PC-3 (cell line): Measurements from ENCODE around the gene REC8. TPM values are rescaled to one million over a fixed set of nuclear protein-coding genes. Genes with fewer than 3 reads are reported as not detected.

Experiments used
- ATAC-seq: fragments of 200-7000 bp; cut with Tn5 transposase; 2 replicates; pipeline ENCODE4 v1.9.1; 2020; ENCODE audit warnings: mild to moderate bottlenecking, moderate library complexity
- BruUV-seq: library from RNA; stranded (reverse); fragments of 400-500 nt; replicated peaks from 2 replicates; lab custom pipeline; 2021; lab: Mats Ljungman, UMichigan
- CTCF ChIA-PET: fragments of 300-600 bp; sonication (Branson Sonifier 250); formaldehyde crosslinking; loops from one replicate; lab custom pipeline; 2022; ENCODE audit warnings: antibody characterized with exemption; lab: Charles Lee
- POLR2A ChIA-PET: fragments of 300-600 bp; sonication (Branson Sonifier 250); formaldehyde crosslinking; loops from one replicate; lab custom pipeline; 2022; ENCODE audit warnings: antibody characterized with exemption; ENCODE audit not compliant: unreplicated experiment; lab: Charles Lee
- DNase-seq: peaks from one replicate; pipeline ENCODE4 v3.0.0-alpha.2; 2015
- H2AFZ ChIP-seq: fragments of 300-600 bp; sonication (generic); 2 replicates; pipeline ENCODE4 v1.6.0; 2016; ENCODE audit warnings: antibody characterized with exemption, low read length
- H3F3A ChIP-seq: fragments of 300-600 bp; sonication (generic); one replicate; pipeline ENCODE4 v1.6.0; 2017; ENCODE audit warnings: antibody characterized with exemption, low read length, control low read depth, mild to moderate bottlenecking; ENCODE audit not compliant: unreplicated experiment
- H3K27ac ChIP-seq: fragments of 300-600 bp; sonication (generic); 2 replicates; pipeline ENCODE4 v1.5.1; 2016; ENCODE audit warnings: mild to moderate bottlenecking, low read length
- H3K27me3 ChIP-seq: fragments of 300-600 bp; sonication (generic); 2 replicates; pipeline ENCODE4 v1.6.1; 2016; ENCODE audit warnings: low read length, mixed read lengths
- H3K36me3 ChIP-seq: fragments of 300-600 bp; sonication (generic); 2 replicates; pipeline ENCODE4 v1.6.1; 2016; ENCODE audit warnings: low read depth, mixed run types, low read length, mixed read lengths
- H3K4me1 ChIP-seq: fragments of 300-600 bp; sonication (generic); 2 replicates; pipeline ENCODE4 v1.5.1; 2016; ENCODE audit warnings: low read length; ENCODE audit not compliant: insufficient read depth
- H3K4me2 ChIP-seq: fragments of 300-600 bp; sonication (generic); 2 replicates; pipeline ENCODE4 v1.6.0; 2016; ENCODE audit warnings: low read length
- H3K4me3 ChIP-seq: fragments of 300-600 bp; sonication (generic); 2 replicates; pipeline ENCODE4 v1.5.1; 2016; ENCODE audit warnings: mild to moderate bottlenecking, low read length, mixed read lengths
- H3K79me2 ChIP-seq: fragments of 300-600 bp; sonication (generic); 2 replicates; pipeline ENCODE4 v1.6.1; 2017; ENCODE audit warnings: low read length, mixed read lengths
- H3K9ac ChIP-seq: fragments of 300-600 bp; sonication (generic); 2 replicates; pipeline ENCODE4 v1.6.0; 2016; ENCODE audit warnings: mild to moderate bottlenecking, low read length
- H3K9me2 ChIP-seq: fragments of 300-600 bp; sonication (generic); replicated peaks from 2 replicates; pipeline ENCODE4 v1.6.1; 2016; ENCODE audit warnings: mixed run types, low read length, mixed read lengths
- H3K9me3 ChIP-seq: fragments of 300-600 bp; sonication (generic); 2 replicates; pipeline ENCODE4 v1.6.1; 2016; ENCODE audit warnings: low read length, mixed read lengths
- H4K20me1 ChIP-seq: fragments of 300-600 bp; sonication (generic); 2 replicates; pipeline ENCODE4 v1.6.1; 2016; ENCODE audit warnings: low read length, mixed read lengths
- CTCF ChIP-seq: fragments of 300-600 bp; sonication (generic); conservative IDR thresholded peaks from 2 replicates; pipeline ENCODE4 v1.5.1; 2017; ENCODE audit warnings: antibody characterized with exemption, low read depth, mild to moderate bottlenecking, low read length
- EZH2 ChIP-seq: fragments of 300-600 bp; sonication (generic); IDR thresholded peaks from one replicate; pipeline ENCODE4 v1.6.1; 2017; ENCODE audit warnings: antibody characterized with exemption, mild to moderate bottlenecking, low read length; ENCODE audit not compliant: unreplicated experiment
- EZH2phosphoT487 ChIP-seq: fragments of 300-600 bp; sonication (generic); IDR thresholded peaks from 2 replicates; pipeline ENCODE4 v1.6.1; 2018; ENCODE audit warnings: mild to moderate bottlenecking, antibody characterized with exemption, low read length, borderline replicate concordance
- intact Hi-C: fragments of 100-400 bp; cut with micrococcal nuclease; formaldehyde crosslinking; loops from 2 replicates; pipeline ENCODE4 v1.9.0; 2023
- total RNA-seq: library from RNA; depleted of rRNA; stranded (reverse); fragments of >200 nt; gene quantifications from 2 replicates; pipeline ENCODE4 v1.2.3, GENCODE V29; 2014

Gene REC8
- total RNA-seq, 1 experiment from 2014 or later = 1.9 TPM

GRCh38 chr14:24130717-24131548, 40.9 kb upstream of the REC8 start:
- CTCF ChIA-PET = interaction anchor here (0.6 kb wide), 1 partner anchor 73 kb away, joined by 3 read pairs; no protein-coding TSS in a partner anchor
- Histone ChIP-seq H3K9ac (no peak overlapping the region), H3K4me1 (peaks cover 6% of the 10 kb centered on the region), H3K4me3 (no peak overlapping the region), H3K27me3 (no peaks in the 10 kb centered on the region), H3K9me2 (no peaks in the 10 kb centered on the region), H3K79me2 (no peaks in the 10 kb centered on the region), H3F3A (no peaks in the 10 kb centered on the region), H3K36me3 (no peaks in the 10 kb centered on the region), H3K9me3 (no peaks in the 10 kb centered on the region), H3K4me2 (no peak overlapping the region), H2AFZ (no peak overlapping the region), H3K27ac (no peak overlapping the region), H4K20me1 (no peaks in the 10 kb centered on the region)
- BruUV-seq = no TSS peak
- TF ChIP-seq CTCF (no peak), EZH2phosphoT487 (no peak), EZH2 (no peak)
- no peak for ATAC-seq
- POLR2A ChIA-PET = no interaction called here
- DNase-seq = no peak
- intact Hi-C loops = no loop called here

GRCh38 chr14:24131549-24131966, 40.3 kb upstream of the REC8 start:
- DNase-seq = no peak
- no peaks in the 10 kb centered on the region for H3K27me3 ChIP-seq
- no peak for ATAC-seq

More at GRCh38 chr14:24131549-24131966, 40.3 kb upstream of the REC8 start:
- no peaks in the 10 kb centered on the region for H3K36me3 ChIP-seq
- ChIA-PET POLR2A (no interaction called here), CTCF (no interaction called here)
- BruUV-seq = no TSS peak
- H3K79me2 ChIP-seq = peaks cover 2% of the 10 kb centered on the region; the same call in 1 of the 2 replicates
- H3K4me2 ChIP-seq = no peak overlapping the region
- no peaks in the 10 kb centered on the region for H3K9me3 ChIP-seq
- intact Hi-C loops = no loop called here
- no peak overlapping the region for H2AFZ ChIP-seq
- peaks cover 7% of the 10 kb centered on the region for H3K4me1 ChIP-seq
- H3K9ac ChIP-seq = no peak overlapping the region
- H3K9me2 ChIP-seq = no peaks in the 10 kb centered on the region
- no peaks in the 10 kb centered on the region for H4K20me1 ChIP-seq
- TF ChIP-seq EZH2 (no peak), CTCF (no peak), EZH2phosphoT487 (no peak)
- H3F3A ChIP-seq = no peaks in the 10 kb centered on the region
- no peak overlapping the region for H3K27ac ChIP-seq
- no peak overlapping the region for H3K4me3 ChIP-seq
